Measurements from ENCODE around the gene ERGIC1.

- TF ChIP-seq CTCF (IDR thresholded peaks at IDR 0.05; ENCODE audit: low read depth, low read length, poor library complexity, severe bottlenecking) (no peak), EZH2phosphoT487 (IDR thresholded peaks at IDR 0.05; ENCODE audit: borderline replicate concordance, low read length) (no peak)
Measured at GRCh38 chr5:172985596-172985995, 151.5 kb downstream of the ERGIC1 start.
